Calu3 (cell line): ENCODE data around the gene CNRIP1. TPM values are rescaled to one million over a fixed set of nuclear protein-coding genes. Genes with fewer than 3 reads are reported as not detected.

Experiments
- BruUV-seq: library from RNA; stranded (reverse); fragments of 400-500 nt; replicated peaks from 2 replicates; lab custom pipeline; 2021; lab: Mats Ljungman, UMichigan
- CTCF ChIA-PET: fragments of 300-600 bp; sonication (Branson Sonifier 250); formaldehyde crosslinking; loops from one replicate; lab custom pipeline; 2022; ENCODE audit warnings: antibody characterized with exemption; lab: Charles Lee
- DNase-seq: peaks from one replicate; pipeline ENCODE4 v3.0.0; 2022
- H3K27ac Mint-ChIP-seq: one replicate; pipeline ENCODE4 v1.8.0; 2022; ENCODE audit warnings: mixed read lengths; ENCODE audit not compliant: unreplicated experiment
- H3K27me3 Mint-ChIP-seq: one replicate; pipeline ENCODE4 v1.8.0; 2022; ENCODE audit warnings: mixed read lengths; ENCODE audit not compliant: unreplicated experiment
- H3K36me3 Mint-ChIP-seq: one replicate; pipeline ENCODE4 v1.8.0; 2022; ENCODE audit warnings: mild to moderate bottlenecking, moderate library complexity, mixed read lengths; ENCODE audit not compliant: insufficient read depth, unreplicated experiment
- H3K4me1 Mint-ChIP-seq: one replicate; pipeline ENCODE4 v1.8.0; 2022; ENCODE audit warnings: mild to moderate bottlenecking, low read depth, mixed read lengths; ENCODE audit not compliant: unreplicated experiment
- H3K4me3 Mint-ChIP-seq: one replicate; pipeline ENCODE4 v1.8.0; 2022; ENCODE audit warnings: mild to moderate bottlenecking, low read depth, moderate library complexity, mixed read lengths; ENCODE audit not compliant: unreplicated experiment
- H3K9me3 Mint-ChIP-seq: one replicate; pipeline ENCODE4 v1.8.0; 2022; ENCODE audit warnings: low read depth, mixed read lengths; ENCODE audit not compliant: unreplicated experiment
- intact Hi-C: fragments of 100-400 bp; cut with micrococcal nuclease; formaldehyde crosslinking; loops from one replicate; pipeline ENCODE4 v1.10.0; 2022; ENCODE audit not compliant: unreplicated experiment
- total RNA-seq: library from RNA; stranded (reverse); gene quantifications from 2 replicates; pipeline ENCODE4 v1.2.3, GENCODE V29; 2022
- TF ChIP-seq, protein P1 (sequence below): fragments of 200-600 bp; IDR thresholded peaks from one replicate; pipeline ENCODE4 v1.8.0; 2022; ENCODE audit warnings: antibody characterized with exemption; ENCODE audit not compliant: unreplicated experiment

Gene CNRIP1
- total RNA-seq, 1 experiment from 2014 or later = not detected

DNA sequence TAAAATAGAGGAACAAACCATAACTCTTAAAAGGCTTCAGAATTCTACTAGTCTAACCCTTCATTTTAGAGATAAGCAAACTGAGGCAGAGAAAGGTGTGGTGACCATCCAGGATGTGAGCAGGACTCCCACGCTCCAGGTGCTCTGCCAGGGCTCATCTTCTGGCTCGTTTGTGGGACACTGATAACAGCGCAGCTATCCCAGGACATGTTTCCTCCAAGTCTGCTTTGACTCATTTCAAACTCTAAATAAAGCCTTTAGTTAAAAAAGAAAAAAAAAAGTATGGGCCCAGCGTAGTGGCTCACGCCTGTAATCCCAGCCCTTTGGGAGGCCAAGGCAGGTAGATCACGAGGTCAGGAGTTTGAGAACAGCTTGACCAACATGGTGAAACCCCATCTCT lies 28.4 kb downstream of the CNRIP1 start:
- no peak overlapping the region for H3K27ac Mint-ChIP-seq
- BruUV-seq = no TSS peak
- CTCF ChIA-PET = interaction anchor here (0.7 to 1.8 kb wide), 3 partner anchors 9 to 169 kb away, joined by 5 to 10 read pairs (median 8); no protein-coding TSS in a partner anchor
- H3K9me3 Mint-ChIP-seq = no peaks in the 10 kb centered on the region
- TF ChIP-seq, protein P1, sequence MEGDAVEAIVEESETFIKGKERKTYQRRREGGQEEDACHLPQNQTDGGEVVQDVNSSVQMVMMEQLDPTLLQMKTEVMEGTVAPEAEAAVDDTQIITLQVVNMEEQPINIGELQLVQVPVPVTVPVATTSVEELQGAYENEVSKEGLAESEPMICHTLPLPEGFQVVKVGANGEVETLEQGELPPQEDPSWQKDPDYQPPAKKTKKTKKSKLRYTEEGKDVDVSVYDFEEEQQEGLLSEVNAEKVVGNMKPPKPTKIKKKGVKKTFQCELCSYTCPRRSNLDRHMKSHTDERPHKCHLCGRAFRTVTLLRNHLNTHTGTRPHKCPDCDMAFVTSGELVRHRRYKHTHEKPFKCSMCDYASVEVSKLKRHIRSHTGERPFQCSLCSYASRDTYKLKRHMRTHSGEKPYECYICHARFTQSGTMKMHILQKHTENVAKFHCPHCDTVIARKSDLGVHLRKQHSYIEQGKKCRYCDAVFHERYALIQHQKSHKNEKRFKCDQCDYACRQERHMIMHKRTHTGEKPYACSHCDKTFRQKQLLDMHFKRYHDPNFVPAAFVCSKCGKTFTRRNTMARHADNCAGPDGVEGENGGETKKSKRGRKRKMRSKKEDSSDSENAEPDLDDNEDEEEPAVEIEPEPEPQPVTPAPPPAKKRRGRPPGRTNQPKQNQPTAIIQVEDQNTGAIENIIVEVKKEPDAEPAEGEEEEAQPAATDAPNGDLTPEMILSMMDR = no peak
- H3K27me3 Mint-ChIP-seq = peaks cover 24% of the 10 kb centered on the region
- H3K4me1 Mint-ChIP-seq = no peaks in the 10 kb centered on the region
- H3K4me3 Mint-ChIP-seq = no peak overlapping the region
- no peak for DNase-seq
- H3K36me3 Mint-ChIP-seq = no peaks in the 10 kb centered on the region
- intact Hi-C loops = no loop called here

DNA sequence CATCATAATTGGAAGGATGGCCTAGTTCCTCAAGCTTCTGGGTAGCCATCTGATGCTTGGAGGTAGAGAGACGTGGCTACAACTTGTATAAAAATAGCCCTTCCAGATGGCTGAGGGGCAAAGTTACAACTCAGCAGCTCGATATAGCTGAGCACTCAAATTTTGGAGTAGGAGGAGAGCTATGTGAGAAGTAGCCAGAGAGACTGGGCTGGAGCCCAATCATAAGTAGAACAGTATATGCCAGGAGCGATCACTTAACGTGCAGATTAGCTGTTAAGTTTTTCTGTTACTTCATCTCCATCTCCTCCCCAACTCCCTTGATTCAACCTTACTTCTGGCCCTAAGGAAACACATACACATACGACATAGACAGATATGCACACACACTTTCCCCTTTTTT lies 28.8 kb downstream of the CNRIP1 start:
- DNase-seq = no peak
- intact Hi-C loops = no loop called here
- no peak overlapping the region for H3K27ac Mint-ChIP-seq
- no peaks in the 10 kb centered on the region for H3K4me1 Mint-ChIP-seq
- peaks cover 28% of the 10 kb centered on the region for H3K27me3 Mint-ChIP-seq
- TF ChIP-seq, protein P1 = no peak
- no peaks in the 10 kb centered on the region for H3K9me3 Mint-ChIP-seq
- CTCF ChIA-PET = interaction anchor here (1.1 kb wide), 2 partner anchors 8 to 151 kb away, joined by 3 to 8 read pairs; no protein-coding TSS in a partner anchor
- BruUV-seq = no TSS peak
- H3K4me3 Mint-ChIP-seq = no peak overlapping the region
- no peaks in the 10 kb centered on the region for H3K36me3 Mint-ChIP-seq

DNA sequence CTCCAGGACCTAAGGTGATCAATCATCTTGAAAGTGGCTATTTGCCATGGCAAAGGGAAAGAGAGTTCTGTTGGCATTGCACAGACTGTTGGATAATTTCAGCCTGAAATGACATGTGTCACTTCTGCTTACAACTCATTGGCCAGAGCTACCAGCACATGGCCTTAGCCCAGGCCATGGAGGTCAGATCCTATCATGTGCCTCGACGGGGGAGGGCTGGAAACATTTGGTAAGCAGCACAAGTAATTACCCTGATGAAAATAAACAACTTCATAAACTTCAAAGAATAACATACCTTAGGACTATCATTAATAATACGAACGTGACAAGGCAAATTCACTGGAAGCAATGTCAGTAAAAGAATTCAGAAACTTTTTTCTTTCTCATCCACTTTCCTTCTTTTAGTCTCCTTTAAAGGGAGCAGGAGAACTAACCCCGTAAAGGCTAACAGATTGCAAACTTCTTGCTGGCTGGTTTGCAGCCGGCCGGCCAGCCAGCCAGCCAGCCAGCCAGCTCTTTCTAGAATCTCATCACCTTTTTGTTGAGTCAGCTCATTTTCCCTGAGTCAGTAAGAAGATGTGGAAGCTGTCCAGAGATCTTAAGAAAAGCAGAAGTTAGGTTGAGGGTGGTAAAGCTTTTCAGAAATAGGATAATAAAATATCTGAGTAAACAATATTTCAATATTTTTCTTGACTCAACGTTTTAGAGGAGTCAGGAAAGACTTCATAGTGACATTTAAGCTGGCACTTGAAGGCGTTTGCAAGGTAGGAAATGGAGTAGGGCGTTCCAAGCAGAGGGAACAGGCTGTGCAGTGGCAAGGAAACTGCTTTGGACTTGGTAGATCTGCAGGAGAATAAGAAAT lies 31.9 kb downstream of the CNRIP1 start:
- BruUV-seq = no TSS peak
- DNase-seq = no peak
- Mint-ChIP-seq H3K36me3 (no peaks in the 10 kb centered on the region), H3K27ac (no peak overlapping the region), H3K4me1 (no peaks in the 10 kb centered on the region), H3K4me3 (no peak overlapping the region), H3K9me3 (no peaks in the 10 kb centered on the region), H3K27me3 (peaks cover 57% of the 10 kb centered on the region)
- intact Hi-C loops = loop anchor here (10.0 kb wide), 1 partner anchor 157 kb away; no protein-coding TSS in a partner anchor
- CTCF ChIA-PET = no interaction called here
- TF ChIP-seq, protein P1 = no peak

DNA sequence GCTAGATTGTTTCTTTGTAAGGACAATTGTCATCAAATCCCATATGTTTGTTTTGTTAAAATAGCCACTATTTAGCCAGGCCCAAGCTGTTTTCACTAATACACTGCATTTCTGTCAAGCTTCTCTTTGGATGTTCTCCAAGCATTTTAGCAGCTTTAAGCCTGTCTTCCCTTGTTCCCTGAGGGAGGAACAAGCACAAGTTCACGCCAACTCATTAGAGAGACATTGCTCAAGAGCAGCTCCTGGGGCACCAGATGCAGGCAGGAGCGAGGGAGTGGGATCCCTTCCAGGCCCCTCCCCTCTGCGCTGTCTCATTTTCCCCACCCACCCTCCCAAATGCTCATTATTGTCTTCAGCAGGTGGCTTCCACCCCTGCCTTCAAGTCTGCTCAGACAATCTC lies 34.9 kb downstream of the CNRIP1 start:
- DNase-seq = no peak
- intact Hi-C loops = loop anchor here (10.0 kb wide), 1 partner anchor 160 kb away; no protein-coding TSS in a partner anchor
- CTCF ChIA-PET = interaction anchor here (0.6 to 1.1 kb wide), 2 partner anchors 163 to 455 kb away, joined by 3 read pairs; no protein-coding TSS in a partner anchor

More for the DNA sequence above, 34.9 kb downstream of the CNRIP1 start:
- Mint-ChIP-seq H3K9me3 (no peaks in the 10 kb centered on the region), H3K27ac (no peak overlapping the region), H3K4me3 (no peak overlapping the region), H3K27me3 (peaks cover 57% of the 10 kb centered on the region), H3K4me1 (no peaks in the 10 kb centered on the region), H3K36me3 (no peaks in the 10 kb centered on the region)
- BruUV-seq = no TSS peak
- TF ChIP-seq, protein P1 = no peak
